Keratinocyte (primary cell): ENCODE measurements around the gene FATE1. TPM values are rescaled to one million over a fixed set of nuclear protein-coding genes. Genes with fewer than 3 reads are reported as not detected.

Experiments
- DNase-seq: peaks from one replicate; pipeline ENCODE4 v3.0.0-alpha.2; 2011; ENCODE audit warnings: low read depth, missing footprints, low spot score
- FAIRE-seq: peaks from 2 replicates; lab custom pipeline; 2011; peaks lifted over from hg19 to GRCh38; lab: Jason Lieb, UNC
- H2AFZ ChIP-seq: 2 replicates; pipeline ENCODE4 v1.6.0; 2012; ENCODE audit warnings: low read length, control low read depth, inconsistent platforms; ENCODE audit not compliant: control insufficient read depth
- H3K27ac ChIP-seq: 2 replicates; pipeline ENCODE4 v1.5.1; 2011; ENCODE audit warnings: low read length; ENCODE audit not compliant: control insufficient read depth, insufficient read depth
- H3K27me3 ChIP-seq: 3 replicates; pipeline ENCODE4 v1.6.0; 2011; ENCODE audit warnings: low read length; ENCODE audit not compliant: control insufficient read depth, insufficient read depth; ENCODE audit errors: extremely low read depth
- H3K36me3 ChIP-seq, 2 experiments: 2 replicates in 1 of 2; 3 replicates in 1 of 2; pipeline ENCODE4 v1.5.1; 2011; ENCODE audit warnings: low read length in 2 of 2, mild to moderate bottlenecking in 1 of 2; ENCODE audit not compliant: control insufficient read depth in 2 of 2, insufficient read depth in 2 of 2; ENCODE audit errors: extremely low read depth in 1 of 2
- H3K4me1 ChIP-seq: 3 replicates; pipeline ENCODE4 v1.5.1; 2011; ENCODE audit warnings: low read length; ENCODE audit not compliant: control insufficient read depth, insufficient read depth; ENCODE audit errors: extremely low read depth
- H3K4me2 ChIP-seq: 3 replicates; pipeline ENCODE4 v1.6.0; 2011; ENCODE audit warnings: low read depth, low read length; ENCODE audit not compliant: control insufficient read depth, insufficient read depth; ENCODE audit errors: extremely low read depth
- H3K4me3 ChIP-seq, 3 experiments: fragments of 200-600 bp in 1 of 3; sonication (generic) in 1 of 3; 2 replicates in 2 of 3; 3 replicates in 1 of 3; pipeline ENCODE4 v1.5.1; 2011 to 2016; ENCODE audit warnings: low read length in 3 of 3, mild to moderate bottlenecking in 3 of 3, control low read depth in 2 of 3, inconsistent platforms in 1 of 3, low read depth in 1 of 3, mixed read lengths in 1 of 3, mixed run types in 1 of 3, moderate library complexity in 1 of 3; ENCODE audit not compliant: control insufficient read depth in 2 of 3, insufficient read depth in 2 of 3; ENCODE audit errors: extremely low read depth in 1 of 3
- H3K79me2 ChIP-seq: 2 replicates; pipeline ENCODE4 v1.6.0; 2012; ENCODE audit warnings: low read length; ENCODE audit not compliant: control insufficient read depth, insufficient read depth
- H3K9ac ChIP-seq: 3 replicates; pipeline ENCODE4 v1.6.0; 2011; ENCODE audit warnings: low read length; ENCODE audit not compliant: control insufficient read depth, insufficient read depth; ENCODE audit errors: extremely low read depth
- H3K9me1 ChIP-seq: 3 replicates; pipeline ENCODE4 v1.6.0; 2011; ENCODE audit warnings: low read length; ENCODE audit not compliant: control insufficient read depth, insufficient read depth; ENCODE audit errors: extremely low read depth
- H3K9me3 ChIP-seq: 2 replicates; pipeline ENCODE4 v1.5.1; 2012; ENCODE audit warnings: low read depth, low read length; ENCODE audit not compliant: control insufficient read depth
- H4K20me1 ChIP-seq: 3 replicates; pipeline ENCODE4 v1.6.0; 2011; ENCODE audit warnings: low read length; ENCODE audit not compliant: control insufficient read depth, insufficient read depth; ENCODE audit errors: extremely low read depth
- EZH2 ChIP-seq: IDR thresholded peaks from one replicate; pipeline ENCODE4 v1.6.1; 2012; ENCODE audit warnings: inconsistent platforms, mild to moderate bottlenecking, low read length, moderate library complexity
- dilution Hi-C: fragments of 300-500 bp; cut with MboI; formaldehyde crosslinking; loops from one replicate; pipeline ENCODE4 v1.7.0; 2020; ENCODE audit warnings: low sequenced_read_pairs; ENCODE audit not compliant: extremely low pct_ligation_motif_present
- polyA plus RNA-seq, 5 experiments: library from polyadenylated mRNA; depleted of rRNA in 3 of 5; stranded (reverse) in 3 of 5; stranded (forward) in 1 of 5; unstranded in 1 of 5; fragments of >200 nt; gene quantifications; 1 replicate in 1 of 5; 2 replicates in 3 of 5; 3 replicates in 1 of 5; pipeline versions ENCODE4 v1.2.1 to v1.2.3, GENCODE V29; 2011 to 2012; ENCODE audit warnings: missing spikeins in 2 of 5, low read depth in 1 of 5, low replicate concordance in 1 of 5
- TF ChIP-seq, protein P1 (sequence below), 3 experiments: IDR thresholded peaks in 1 of 3; conservative IDR thresholded peaks in 1 of 3; optimal IDR thresholded peaks in 1 of 3; 2 replicates in 2 of 3; 3 replicates in 1 of 3; pipeline versions ENCODE3 to v1.5.1; 2011; ENCODE audit warnings: low read length in 3 of 3, mild to moderate bottlenecking in 3 of 3, moderate library complexity in 2 of 3, control low read depth in 1 of 3, inconsistent platforms in 1 of 3; ENCODE audit not compliant: insufficient read depth in 2 of 3; ENCODE audit errors: extremely low read depth in 1 of 3

The FATE1 gene
- polyA plus RNA-seq, 1 donor (not counting 4 experiments of a cell fraction or from before 2014, with no cell fraction given): not detected

DNA sequence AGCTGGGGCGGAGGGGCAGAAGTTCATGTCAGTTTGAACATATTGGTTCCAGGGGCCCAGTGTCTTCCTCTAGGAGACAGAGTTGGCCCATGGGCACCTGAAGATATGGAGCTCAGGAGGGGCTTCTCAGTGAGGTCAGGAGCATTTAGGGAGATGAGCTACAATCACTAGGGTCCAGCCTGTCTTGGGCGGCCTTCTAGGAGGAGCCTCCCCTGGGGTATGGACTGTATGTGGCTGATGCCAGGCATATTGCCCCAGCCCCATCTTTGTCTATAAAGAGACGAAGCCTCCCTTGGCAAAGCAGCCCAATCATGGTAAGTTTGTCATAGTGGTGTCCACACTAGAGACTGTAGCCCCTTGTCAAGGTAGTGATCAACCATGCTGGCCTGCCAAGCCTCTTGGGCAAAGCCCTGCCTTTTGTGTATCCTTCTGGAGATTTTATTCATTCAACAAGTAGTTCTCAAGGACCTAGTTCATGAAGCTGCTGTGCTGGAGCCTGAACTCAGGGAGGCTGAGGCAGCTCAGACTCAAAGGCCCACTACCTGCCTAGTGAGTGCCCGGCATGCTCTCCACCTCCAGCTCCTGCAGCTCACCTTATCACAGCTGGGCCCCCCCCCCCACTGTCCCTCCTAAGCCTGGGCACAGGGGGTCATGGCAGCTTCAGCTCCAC lies 13.4 kb downstream of the FATE1 start:
- FAIRE-seq (no peak), DNase-seq (no peak)
- H3K9ac ChIP-seq: no peak overlapping the region
- no peak overlapping the region for H3K4me3 ChIP-seq
- TF ChIP-seq, protein P1, sequence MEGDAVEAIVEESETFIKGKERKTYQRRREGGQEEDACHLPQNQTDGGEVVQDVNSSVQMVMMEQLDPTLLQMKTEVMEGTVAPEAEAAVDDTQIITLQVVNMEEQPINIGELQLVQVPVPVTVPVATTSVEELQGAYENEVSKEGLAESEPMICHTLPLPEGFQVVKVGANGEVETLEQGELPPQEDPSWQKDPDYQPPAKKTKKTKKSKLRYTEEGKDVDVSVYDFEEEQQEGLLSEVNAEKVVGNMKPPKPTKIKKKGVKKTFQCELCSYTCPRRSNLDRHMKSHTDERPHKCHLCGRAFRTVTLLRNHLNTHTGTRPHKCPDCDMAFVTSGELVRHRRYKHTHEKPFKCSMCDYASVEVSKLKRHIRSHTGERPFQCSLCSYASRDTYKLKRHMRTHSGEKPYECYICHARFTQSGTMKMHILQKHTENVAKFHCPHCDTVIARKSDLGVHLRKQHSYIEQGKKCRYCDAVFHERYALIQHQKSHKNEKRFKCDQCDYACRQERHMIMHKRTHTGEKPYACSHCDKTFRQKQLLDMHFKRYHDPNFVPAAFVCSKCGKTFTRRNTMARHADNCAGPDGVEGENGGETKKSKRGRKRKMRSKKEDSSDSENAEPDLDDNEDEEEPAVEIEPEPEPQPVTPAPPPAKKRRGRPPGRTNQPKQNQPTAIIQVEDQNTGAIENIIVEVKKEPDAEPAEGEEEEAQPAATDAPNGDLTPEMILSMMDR (optimal IDR thresholded peaks at IDR 0.05 in 1 of 3, IDR thresholded peaks at IDR 0.05 in 1 of 3, conservative IDR thresholded peaks at IDR 0.05 in 1 of 3; ENCODE audit: extremely low read depth in 1 of 3, insufficient read depth in 2 of 3, low read length in 3 of 3): no peak
- TF ChIP-seq EZH2: no peak
- H3K9me3 ChIP-seq: no peaks in the 10 kb centered on the region
- H3K4me1 ChIP-seq: no peaks in the 10 kb centered on the region
- H3K79me2 ChIP-seq: no peaks in the 10 kb centered on the region
- no peak overlapping the region for H2AFZ ChIP-seq
- no peak overlapping the region for H3K27ac ChIP-seq
- no peaks in the 10 kb centered on the region for H3K27me3 ChIP-seq
- no peaks in the 10 kb centered on the region for H3K9me1 ChIP-seq
- dilution Hi-C loops: loop anchor here (25.0 kb wide), 1 partner anchor 908 kb away; the partner anchor contains the start of gene GABRQ
- H3K4me2 ChIP-seq: no peak overlapping the region
- H3K36me3 ChIP-seq: no peaks in the 10 kb centered on the region
- no peaks in the 10 kb centered on the region for H4K20me1 ChIP-seq

DNA sequence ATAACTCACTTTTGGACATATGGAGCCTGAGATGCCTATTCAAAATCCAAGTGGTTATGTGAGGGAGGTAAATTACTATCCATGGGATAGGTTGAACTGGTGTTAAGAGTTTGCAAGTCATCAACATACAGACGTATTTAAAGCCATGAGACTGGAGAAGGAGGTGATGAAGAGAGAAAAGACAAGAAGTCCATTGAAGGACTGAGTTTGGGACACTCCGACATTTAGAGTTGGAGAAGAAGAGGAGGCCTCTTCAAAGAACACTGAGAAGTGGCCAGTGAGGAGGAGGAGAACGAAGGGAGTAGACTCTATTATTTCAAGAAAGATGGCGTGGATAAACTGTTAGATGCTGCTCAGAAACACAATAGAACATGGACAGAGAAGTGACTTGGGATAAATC lies 18.6 kb downstream of the FATE1 start, which contains the start of gene CNGA2:
Gene CNGA2, plus strand, starts transcription at position 301 of the 400 bp plus-strand sequence. CDS start 3,738 bp downstream, outside the sequence.
- no peaks in the 10 kb centered on the region for H3K4me1 ChIP-seq
- H3K9me1 ChIP-seq: no peaks in the 10 kb centered on the region
- peaks cover 6% of the 10 kb centered on the region for H3K27me3 ChIP-seq
- H4K20me1 ChIP-seq: no peaks in the 10 kb centered on the region
- H3K36me3 ChIP-seq: no peaks in the 10 kb centered on the region
- no peak within 1 kb of the TSS for H2AFZ ChIP-seq
- no peak within 1 kb of the TSS for H3K9ac ChIP-seq
- FAIRE-seq (no peak), DNase-seq (no peak)
- H3K79me2 ChIP-seq: no peaks in the 10 kb centered on the region
- H3K4me2 ChIP-seq: no peak within 1 kb of the TSS
- no peak within 1 kb of the TSS for H3K27ac ChIP-seq
- dilution Hi-C loops: loop anchor here (25.0 kb wide), 1 partner anchor 903 kb away; the partner anchor contains the start of gene GABRQ
- TF ChIP-seq EZH2: no peak
- TF ChIP-seq, protein P1 (optimal IDR thresholded peaks at IDR 0.05 in 1 of 3, IDR thresholded peaks at IDR 0.05 in 1 of 3, conservative IDR thresholded peaks at IDR 0.05 in 1 of 3; ENCODE audit: extremely low read depth in 1 of 3, insufficient read depth in 2 of 3, low read length in 3 of 3): no peak
- H3K9me3 ChIP-seq: no peaks in the 10 kb centered on the region
- H3K4me3 ChIP-seq: no peak within 1 kb of the TSS
